Measurements from ENCODE around the gene MEGF11. TPM values are rescaled to one million over a fixed set of nuclear protein-coding genes. Genes with fewer than 3 reads are reported as not detected.

MEGF11 gene
- total RNA-seq, 1 experiment from 2014 or later = 2.3 TPM

DNA sequence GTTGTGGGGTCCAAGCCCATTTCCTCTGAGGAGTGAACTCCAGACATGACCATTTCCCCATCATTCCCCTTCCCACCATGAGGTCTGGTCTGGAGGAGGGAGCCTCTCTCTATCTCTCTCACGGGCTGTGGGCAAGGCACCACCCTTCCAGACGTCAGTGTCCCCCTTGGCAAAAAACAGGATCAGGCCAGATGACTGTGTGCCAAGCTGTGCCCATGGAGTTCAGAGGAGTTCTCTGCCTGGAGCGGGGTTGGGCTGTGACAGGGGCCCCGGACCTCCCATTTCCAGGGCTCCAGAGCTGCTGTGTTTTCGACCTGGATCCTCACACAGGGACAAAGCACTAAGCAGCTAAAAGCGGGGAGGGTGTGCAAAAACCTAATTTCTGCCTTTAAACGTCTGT lies 259.8 kb downstream of the MEGF11 start:
- Histone ChIP-seq H3K4me3 (replicated peaks in 1 of 2; ENCODE audit: low read depth in 1 of 2, low read length in 2 of 2) (no peak overlapping the region), H3K9ac (ENCODE audit: low read length) (no peak overlapping the region), H3K79me2 (ENCODE audit: insufficient read depth, low read length) (no peaks in the 10 kb centered on the region), H3K4me1 (ENCODE audit: control insufficient read depth in 1 of 2, insufficient read depth in 2 of 2, low read length in 2 of 2) (no peaks in the 10 kb centered on the region), H3K4me2 (ENCODE audit: low read length) (no peak overlapping the region), H3K27ac (ENCODE audit: low read depth, low read length) (no peak overlapping the region), H2AFZ (ENCODE audit: low read depth, low read length, poor library complexity, severe bottlenecking) (no peak overlapping the region), H4K20me1 (ENCODE audit: insufficient read depth) (no peaks in the 10 kb centered on the region), H3K9me2 (ENCODE audit: insufficient read depth) (no peaks in the 10 kb centered on the region), H3K27me3 (ENCODE audit: insufficient read depth, low read length) (peaks cover 9% of the 10 kb centered on the region), H3K9me3 (ENCODE audit: control insufficient read depth in 1 of 2, insufficient read depth in 1 of 2, low read depth in 1 of 2, low read length in 2 of 2) (no peaks in the 10 kb centered on the region), H3K36me3 (ENCODE audit: control insufficient read depth in 1 of 2, insufficient read depth in 2 of 2, low read length in 2 of 2) (no peaks in the 10 kb centered on the region)
- TF ChIP-seq RAD21 (IDR thresholded peaks at IDR 0.05; ENCODE audit: low read depth) = no peak
- TF ChIP-seq SRF (IDR thresholded peaks at IDR 0.05; ENCODE audit: low read depth) = no peak
- TF ChIP-seq, protein P1, sequence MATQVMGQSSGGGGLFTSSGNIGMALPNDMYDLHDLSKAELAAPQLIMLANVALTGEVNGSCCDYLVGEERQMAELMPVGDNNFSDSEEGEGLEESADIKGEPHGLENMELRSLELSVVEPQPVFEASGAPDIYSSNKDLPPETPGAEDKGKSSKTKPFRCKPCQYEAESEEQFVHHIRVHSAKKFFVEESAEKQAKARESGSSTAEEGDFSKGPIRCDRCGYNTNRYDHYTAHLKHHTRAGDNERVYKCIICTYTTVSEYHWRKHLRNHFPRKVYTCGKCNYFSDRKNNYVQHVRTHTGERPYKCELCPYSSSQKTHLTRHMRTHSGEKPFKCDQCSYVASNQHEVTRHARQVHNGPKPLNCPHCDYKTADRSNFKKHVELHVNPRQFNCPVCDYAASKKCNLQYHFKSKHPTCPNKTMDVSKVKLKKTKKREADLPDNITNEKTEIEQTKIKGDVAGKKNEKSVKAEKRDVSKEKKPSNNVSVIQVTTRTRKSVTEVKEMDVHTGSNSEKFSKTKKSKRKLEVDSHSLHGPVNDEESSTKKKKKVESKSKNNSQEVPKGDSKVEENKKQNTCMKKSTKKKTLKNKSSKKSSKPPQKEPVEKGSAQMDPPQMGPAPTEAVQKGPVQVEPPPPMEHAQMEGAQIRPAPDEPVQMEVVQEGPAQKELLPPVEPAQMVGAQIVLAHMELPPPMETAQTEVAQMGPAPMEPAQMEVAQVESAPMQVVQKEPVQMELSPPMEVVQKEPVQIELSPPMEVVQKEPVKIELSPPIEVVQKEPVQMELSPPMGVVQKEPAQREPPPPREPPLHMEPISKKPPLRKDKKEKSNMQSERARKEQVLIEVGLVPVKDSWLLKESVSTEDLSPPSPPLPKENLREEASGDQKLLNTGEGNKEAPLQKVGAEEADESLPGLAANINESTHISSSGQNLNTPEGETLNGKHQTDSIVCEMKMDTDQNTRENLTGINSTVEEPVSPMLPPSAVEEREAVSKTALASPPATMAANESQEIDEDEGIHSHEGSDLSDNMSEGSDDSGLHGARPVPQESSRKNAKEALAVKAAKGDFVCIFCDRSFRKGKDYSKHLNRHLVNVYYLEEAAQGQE (IDR thresholded peaks at IDR 0.05; ENCODE audit: low read depth) = no peak
- no peak for TF ChIP-seq POLR2A (IDR thresholded peaks at IDR 0.05; ENCODE audit: borderline replicate concordance, extremely low read depth, insufficient read depth, insufficient read length)
- no peak for TF ChIP-seq TCF7L2 (IDR thresholded peaks at IDR 0.05; ENCODE audit: borderline replicate concordance, extremely low read depth, insufficient read depth, insufficient read length)
- no peak for DNase-seq (ENCODE audit: low read depth, low spot score)
- no TSS peak for BruUV-seq (replicated peaks)
- ChIA-PET RAD21 (ENCODE audit: low non-redundant PET in 1 of 2, low total read pairs in 2 of 2, uncharacterized antibody in 2 of 2, unreplicated experiment in 2 of 2) (no interaction called here), CTCF (no interaction called here), POLR2A (no interaction called here)
- intact Hi-C loops (cut with micrococcal nuclease) = no loop called here
- ATAC-seq = no peak

- H4K20me1 ChIP-seq (ENCODE audit: insufficient read depth) = no peaks in the 10 kb centered on the region
- H3K9me3 ChIP-seq (ENCODE audit: control insufficient read depth in 1 of 2, insufficient read depth in 1 of 2, low read depth in 1 of 2, low read length in 2 of 2) = no peaks in the 10 kb centered on the region
- no peak for TF ChIP-seq YY1 (IDR thresholded peaks at IDR 0.05; ENCODE audit: extremely low read depth, insufficient replicate concordance, low read depth, low read length)
- TF ChIP-seq ZBTB33 (IDR thresholded peaks at IDR 0.05; ENCODE audit: extremely low read depth, insufficient replicate concordance, low read length) = no peak
- TF ChIP-seq FOSL1 (IDR thresholded peaks at IDR 0.05; ENCODE audit: low read depth) = no peak
- no peak overlapping the region for H2AFZ ChIP-seq (ENCODE audit: low read depth, low read length, poor library complexity, severe bottlenecking)
- H3K9ac ChIP-seq (ENCODE audit: low read length) = no peak overlapping the region
- ChIA-PET POLR2A (no interaction called here), CTCF (no interaction called here), RAD21 (ENCODE audit: low non-redundant PET in 1 of 2, low total read pairs in 2 of 2, uncharacterized antibody in 2 of 2, unreplicated experiment in 2 of 2) (no interaction called here)
- intact Hi-C loops (cut with micrococcal nuclease) = no loop called here
- H3K79me2 ChIP-seq (ENCODE audit: insufficient read depth, low read length) = no peaks in the 10 kb centered on the region
- no TSS peak for BruUV-seq (replicated peaks)
- no peaks in the 10 kb centered on the region for H3K9me2 ChIP-seq (ENCODE audit: insufficient read depth)
- no peak overlapping the region for H3K4me3 ChIP-seq (replicated peaks in 1 of 2; ENCODE audit: low read depth in 1 of 2, low read length in 2 of 2)
- no peaks in the 10 kb centered on the region for H3K36me3 ChIP-seq (ENCODE audit: control insufficient read depth in 1 of 2, insufficient read depth in 2 of 2, low read length in 2 of 2)
- peaks cover 9% of the 10 kb centered on the region for H3K27me3 ChIP-seq (ENCODE audit: insufficient read depth, low read length)
- H3K4me1 ChIP-seq (ENCODE audit: control insufficient read depth in 1 of 2, insufficient read depth in 2 of 2, low read length in 2 of 2) = no peaks in the 10 kb centered on the region
- ATAC-seq = no peak
- no peak overlapping the region for H3K27ac ChIP-seq (ENCODE audit: low read depth, low read length)
- DNase-seq (ENCODE audit: low read depth, low spot score) = no peak
- H3K4me2 ChIP-seq (ENCODE audit: low read length) = no peak overlapping the region
Observed at GRCh38 chr15:65993236-65993635, 260.3 kb downstream of the MEGF11 start.
